CD4-positive, alpha-beta T cell treated with Interleukin-15 for 1 hour (primary cell): ENCODE results near the gene BHLHA15.
A peak's percentile ranks its signal among the peaks of the same experiment; 100 is the strongest.

Source experiments
- DNase-seq: peaks from one replicate; pipeline ENCODE4 v3.0.0-alpha.2; 2020

BHLHA15 gene

DNA sequence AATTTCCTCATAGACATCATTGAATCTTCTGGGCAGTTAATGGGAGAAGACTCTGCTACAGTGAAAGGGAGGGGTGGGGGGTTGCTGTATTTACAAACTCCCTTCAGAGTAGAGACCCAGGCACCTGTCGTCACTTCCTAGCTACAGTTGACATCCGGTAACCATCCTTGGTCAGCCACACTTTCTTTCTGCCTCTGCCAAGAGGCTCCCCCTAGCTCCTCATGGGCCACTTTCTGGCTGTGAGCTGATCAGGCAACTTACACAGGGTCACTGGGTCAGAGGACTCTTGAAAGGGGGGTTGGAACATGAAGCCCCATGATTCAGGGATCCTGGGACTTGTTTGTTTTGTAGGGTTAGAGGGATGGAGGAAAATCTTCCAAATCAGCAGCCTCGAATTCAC lies 39.5 kb downstream of the BHLHA15 start:
- peak; percentile 56 for DNase-seq

DNA sequence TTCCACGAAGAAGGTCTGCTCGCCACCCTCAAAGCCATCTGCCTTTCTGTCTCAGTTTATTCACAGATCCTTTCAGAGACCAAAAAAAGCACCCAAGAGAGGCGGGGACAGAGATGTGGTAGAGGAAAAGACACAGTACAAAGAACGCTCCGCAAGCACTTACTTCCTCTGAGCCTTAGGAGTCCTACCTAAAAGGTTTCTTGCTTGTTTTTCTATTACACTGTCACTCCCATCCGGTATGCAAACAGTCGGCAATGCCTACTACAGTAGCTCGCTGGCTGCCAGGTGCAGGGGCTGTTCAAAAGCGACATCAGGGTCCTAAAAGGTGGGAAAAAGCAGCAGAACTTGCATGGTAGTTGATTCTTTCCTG lies 40.0 kb downstream of the BHLHA15 start:
- peak; percentile 57 for DNase-seq

DNA sequence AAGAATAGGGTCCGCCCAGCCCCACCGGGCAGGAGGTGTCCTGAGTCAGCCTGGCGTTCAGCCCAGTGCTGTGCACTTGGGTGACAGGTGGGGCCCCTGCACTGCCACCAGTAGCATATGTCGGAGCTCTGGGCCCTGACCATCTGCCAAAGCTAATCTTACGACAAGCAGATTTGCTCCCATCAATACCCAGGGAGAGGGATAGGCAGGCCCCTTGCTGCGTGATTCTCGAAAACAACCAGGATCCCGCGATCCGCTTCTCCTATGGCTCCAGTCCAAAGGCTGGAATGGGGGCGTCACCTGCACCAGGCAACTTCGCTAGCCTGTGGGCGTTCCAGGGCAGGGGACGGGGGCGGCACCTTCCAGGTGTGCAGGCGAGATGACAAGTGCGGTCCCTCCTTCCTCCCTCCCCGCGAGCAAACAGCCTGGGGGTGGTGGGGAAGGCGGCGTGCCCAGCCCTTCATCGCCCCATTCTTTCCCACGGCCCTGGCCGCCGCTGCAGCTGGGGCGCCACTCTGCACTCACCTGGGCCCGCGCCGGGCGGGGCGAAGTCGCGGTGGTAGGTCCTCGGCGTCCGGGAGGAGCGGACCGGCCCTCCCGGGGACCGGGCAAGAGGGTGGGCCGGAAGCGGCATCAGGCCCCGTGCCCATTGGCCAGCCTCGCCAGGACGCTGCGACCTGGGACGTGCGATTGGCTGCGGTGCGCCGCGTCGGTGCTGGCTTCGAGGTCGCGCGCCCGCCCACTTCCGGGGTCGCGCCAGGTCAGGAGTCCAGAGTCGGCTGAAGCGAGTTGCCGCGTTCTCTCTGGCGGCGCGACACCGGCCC lies 40.6 kb downstream of the BHLHA15 start, which contains the start of gene TECPR1:
Gene TECPR1, minus strand, starts transcription at position 632 of the 824 bp plus-strand sequence. CDS start 6,086 bp downstream, outside the sequence.
- peak; percentile 87 for DNase-seq

DNA sequence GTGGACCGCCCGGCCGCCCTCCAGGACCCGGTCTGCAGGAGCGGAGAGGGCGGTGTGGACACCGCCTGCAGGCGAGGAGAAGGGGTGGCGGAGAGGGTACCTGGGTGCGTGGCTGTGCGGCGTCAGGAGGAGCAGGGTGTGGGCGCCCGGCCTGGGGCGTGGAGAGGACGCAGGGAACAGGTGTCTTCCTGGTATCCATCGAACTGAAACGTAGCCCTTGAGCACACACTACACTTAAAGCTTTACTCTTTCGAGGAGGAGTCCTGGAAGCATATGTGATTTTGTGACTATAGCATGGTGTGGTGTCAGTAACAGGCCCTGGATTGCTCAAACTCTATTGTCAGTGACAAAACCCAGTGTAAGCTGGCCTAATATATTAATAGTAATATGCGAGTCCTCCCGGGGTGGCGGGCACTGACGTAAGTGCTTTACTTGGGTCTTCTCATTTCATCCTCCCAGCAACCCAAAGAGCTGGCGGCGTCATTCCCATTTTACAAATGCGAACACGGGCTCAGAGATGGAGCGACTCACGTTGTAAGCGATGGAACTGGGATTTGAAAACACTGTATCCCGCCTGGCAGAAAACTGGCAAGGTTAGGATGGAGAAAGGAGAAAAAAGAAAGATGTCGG lies 41.3 kb downstream of the BHLHA15 start:
- no peak for DNase-seq

DNA sequence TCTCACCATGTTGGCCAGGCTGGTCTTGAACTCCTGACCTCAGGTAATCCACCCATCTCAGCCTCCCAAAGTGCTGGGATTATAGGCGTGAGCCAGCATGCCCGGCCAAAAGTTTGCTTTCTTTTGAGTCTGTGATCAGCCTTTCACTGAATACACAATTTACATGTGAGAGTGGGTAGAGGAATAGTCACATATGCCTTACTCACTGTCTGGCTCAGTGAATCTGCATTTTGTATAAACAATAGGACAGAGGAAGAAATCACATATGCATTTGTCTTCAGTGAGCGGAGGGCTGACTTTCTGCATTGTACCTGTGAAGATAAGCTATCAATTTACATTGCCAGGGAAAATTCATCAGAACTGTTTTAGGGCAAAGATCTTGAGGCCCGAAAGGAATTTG lies 43.3 kb downstream of the BHLHA15 start:
- DNase-seq: no peak

DNA sequence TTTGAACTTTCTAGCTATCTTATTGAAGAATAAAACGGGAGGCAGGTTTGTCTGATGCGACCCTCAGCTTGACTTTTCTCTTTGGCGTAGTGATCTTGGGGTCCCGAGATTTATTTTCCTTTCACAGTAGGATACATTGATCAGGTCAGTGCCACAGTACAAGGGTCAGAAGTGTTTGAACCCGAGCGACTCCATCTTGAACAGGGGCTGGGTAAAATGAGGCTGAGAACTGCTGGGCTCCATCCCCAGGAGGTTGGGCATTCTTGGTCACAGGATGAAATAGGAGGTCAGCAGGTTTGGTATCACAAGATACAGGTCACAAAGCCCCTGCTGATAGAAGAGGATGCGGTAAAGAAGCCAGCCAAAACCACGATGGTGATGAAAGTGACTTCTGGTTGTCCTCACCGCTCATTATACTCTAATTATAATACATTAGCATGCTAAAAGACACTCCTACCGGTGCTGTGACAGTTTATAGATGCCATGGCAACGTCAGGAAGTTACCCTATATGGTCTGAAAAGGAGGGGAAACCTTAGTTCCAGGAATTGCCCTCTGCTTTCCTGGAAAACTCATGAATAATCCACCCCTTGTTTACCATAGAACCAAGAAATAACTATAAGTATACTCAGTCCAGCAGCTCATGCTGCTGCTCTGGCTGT lies 43.8 kb downstream of the BHLHA15 start:
- DNase-seq: no peak

DNA sequence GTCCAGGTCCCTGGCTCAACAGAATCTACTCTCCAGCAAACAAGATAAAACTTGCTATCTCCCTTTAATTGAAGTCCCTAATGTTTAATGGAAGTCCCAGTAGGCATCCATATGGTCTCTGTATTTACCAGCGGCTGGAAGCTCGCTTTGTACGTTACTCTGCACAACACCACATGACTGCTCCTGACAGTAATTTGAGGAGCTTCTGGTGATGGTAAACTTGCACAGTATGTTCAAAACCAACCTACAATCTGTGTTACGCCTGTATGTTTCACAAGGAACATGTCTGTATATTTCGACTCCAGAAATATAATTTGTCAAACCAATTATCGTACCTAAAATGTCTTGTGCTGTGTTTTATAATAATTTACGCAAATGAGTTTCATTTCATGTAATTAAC lies 45.2 kb downstream of the BHLHA15 start:
- DNase-seq: no peak

DNA sequence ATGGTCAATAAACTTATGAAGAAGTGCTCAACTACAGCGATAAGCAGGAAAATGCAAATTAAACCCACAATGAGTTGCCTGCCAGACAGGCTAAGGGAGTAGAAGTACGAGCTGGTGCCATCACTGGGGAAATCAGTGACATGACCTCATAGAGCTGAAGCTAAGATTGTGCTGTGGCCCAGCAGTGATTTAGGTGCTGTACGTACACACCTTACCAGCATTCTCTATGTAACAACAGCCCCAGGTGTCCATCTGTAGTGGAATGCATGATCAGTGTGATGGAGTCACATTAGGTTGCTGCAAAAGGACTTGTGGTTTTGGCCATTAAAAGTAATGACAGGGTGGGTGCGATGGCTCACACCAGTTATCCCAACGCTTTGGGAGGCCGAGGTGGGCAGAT lies 46.5 kb downstream of the BHLHA15 start:
- DNase-seq: no peak
